ENCODE data around the gene EXOC4.

EXOC4 gene

GRCh38 chr7:133773601-133774000 lies 520.7 kb downstream of the EXOC4 start:
- no peaks in the 10 kb centered on the region for H4K20me1 ChIP-seq (ENCODE audit: insufficient read depth, low read length, poor library complexity, severe bottlenecking)
- no peak for TF ChIP-seq EZH2phosphoT487 (IDR thresholded peaks at IDR 0.05; ENCODE audit: borderline replicate concordance)
- TF ChIP-seq, protein P1, sequence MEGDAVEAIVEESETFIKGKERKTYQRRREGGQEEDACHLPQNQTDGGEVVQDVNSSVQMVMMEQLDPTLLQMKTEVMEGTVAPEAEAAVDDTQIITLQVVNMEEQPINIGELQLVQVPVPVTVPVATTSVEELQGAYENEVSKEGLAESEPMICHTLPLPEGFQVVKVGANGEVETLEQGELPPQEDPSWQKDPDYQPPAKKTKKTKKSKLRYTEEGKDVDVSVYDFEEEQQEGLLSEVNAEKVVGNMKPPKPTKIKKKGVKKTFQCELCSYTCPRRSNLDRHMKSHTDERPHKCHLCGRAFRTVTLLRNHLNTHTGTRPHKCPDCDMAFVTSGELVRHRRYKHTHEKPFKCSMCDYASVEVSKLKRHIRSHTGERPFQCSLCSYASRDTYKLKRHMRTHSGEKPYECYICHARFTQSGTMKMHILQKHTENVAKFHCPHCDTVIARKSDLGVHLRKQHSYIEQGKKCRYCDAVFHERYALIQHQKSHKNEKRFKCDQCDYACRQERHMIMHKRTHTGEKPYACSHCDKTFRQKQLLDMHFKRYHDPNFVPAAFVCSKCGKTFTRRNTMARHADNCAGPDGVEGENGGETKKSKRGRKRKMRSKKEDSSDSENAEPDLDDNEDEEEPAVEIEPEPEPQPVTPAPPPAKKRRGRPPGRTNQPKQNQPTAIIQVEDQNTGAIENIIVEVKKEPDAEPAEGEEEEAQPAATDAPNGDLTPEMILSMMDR (conservative IDR thresholded peaks at IDR 0.05; ENCODE audit: low read length), result no peak

GRCh38 chr7:133775201-133775600 lies 522.3 kb downstream of the EXOC4 start:
- H3K4me2 ChIP-seq (ENCODE audit: low read depth, low read length, poor library complexity, severe bottlenecking), result no peak overlapping the region
- H4K20me1 ChIP-seq (ENCODE audit: insufficient read depth, low read length, poor library complexity, severe bottlenecking), result no peaks in the 10 kb centered on the region
- H3K4me3 ChIP-seq (ENCODE audit: low read length, poor library complexity, severe bottlenecking), result no peak overlapping the region
- H2AFZ ChIP-seq (ENCODE audit: low read length), result no peak overlapping the region
- H3K27me3 ChIP-seq (ENCODE audit: insufficient read depth, low read length, poor library complexity, severe bottlenecking), result no peaks in the 10 kb centered on the region
- H3K4me1 ChIP-seq (ENCODE audit: insufficient read depth, low read length, poor library complexity, severe bottlenecking), result no peaks in the 10 kb centered on the region
- no peak for TF ChIP-seq EZH2phosphoT487 (IDR thresholded peaks at IDR 0.05; ENCODE audit: borderline replicate concordance)
- TF ChIP-seq, protein P1 (conservative IDR thresholded peaks at IDR 0.05; ENCODE audit: low read length), result no peak
- no peak overlapping the region for H3K9ac ChIP-seq (ENCODE audit: low read depth, low read length, poor library complexity, severe bottlenecking)
- no peaks in the 10 kb centered on the region for H3K9me3 ChIP-seq (ENCODE audit: insufficient read depth, low read depth, low read length)
- no peaks in the 10 kb centered on the region for H3F3A ChIP-seq (ENCODE audit: low read depth)
- no peaks in the 10 kb centered on the region for H3K9me2 ChIP-seq (replicated peaks; ENCODE audit: low read depth, low read length)
- H3K36me3 ChIP-seq (ENCODE audit: insufficient read depth, low read length), result no peaks in the 10 kb centered on the region
- no peaks in the 10 kb centered on the region for H3K79me2 ChIP-seq (ENCODE audit: insufficient read depth, low read length)

More at GRCh38 chr7:133773601-133774000, 520.7 kb downstream of the EXOC4 start:
- H3K9me3 ChIP-seq (ENCODE audit: insufficient read depth, low read depth, low read length), result no peaks in the 10 kb centered on the region
- no peak overlapping the region for H3K9ac ChIP-seq (ENCODE audit: low read depth, low read length, poor library complexity, severe bottlenecking)
- no peaks in the 10 kb centered on the region for H3K79me2 ChIP-seq (ENCODE audit: insufficient read depth, low read length)
- no peak overlapping the region for H3K4me3 ChIP-seq (ENCODE audit: low read length, poor library complexity, severe bottlenecking)
- H3K27me3 ChIP-seq (ENCODE audit: insufficient read depth, low read length, poor library complexity, severe bottlenecking), result no peaks in the 10 kb centered on the region
- no peaks in the 10 kb centered on the region for H3K9me2 ChIP-seq (replicated peaks; ENCODE audit: low read depth, low read length)
- H3K4me1 ChIP-seq (ENCODE audit: insufficient read depth, low read length, poor library complexity, severe bottlenecking), result no peaks in the 10 kb centered on the region
- no peaks in the 10 kb centered on the region for H3F3A ChIP-seq (ENCODE audit: low read depth)
- no peak overlapping the region for H3K4me2 ChIP-seq (ENCODE audit: low read depth, low read length, poor library complexity, severe bottlenecking)
- no peaks in the 10 kb centered on the region for H3K36me3 ChIP-seq (ENCODE audit: insufficient read depth, low read length)
- no peak overlapping the region for H2AFZ ChIP-seq (ENCODE audit: low read length)

GRCh38 chr7:133776266-133776665 lies 523.4 kb downstream of the EXOC4 start:
- H3K9me3 ChIP-seq (ENCODE audit: insufficient read depth, low read depth, low read length), result no peaks in the 10 kb centered on the region
- H3K4me2 ChIP-seq (ENCODE audit: low read depth, low read length, poor library complexity, severe bottlenecking), result no peak overlapping the region
- no peaks in the 10 kb centered on the region for H3K27me3 ChIP-seq (ENCODE audit: insufficient read depth, low read length, poor library complexity, severe bottlenecking)
- no peak overlapping the region for H3K4me3 ChIP-seq (ENCODE audit: low read length, poor library complexity, severe bottlenecking)
- no peaks in the 10 kb centered on the region for H3K9me2 ChIP-seq (replicated peaks; ENCODE audit: low read depth, low read length)
- no peaks in the 10 kb centered on the region for H3K79me2 ChIP-seq (ENCODE audit: insufficient read depth, low read length)
- H3K9ac ChIP-seq (ENCODE audit: low read depth, low read length, poor library complexity, severe bottlenecking), result no peak overlapping the region
- no peak overlapping the region for H2AFZ ChIP-seq (ENCODE audit: low read length)
- no peaks in the 10 kb centered on the region for H3F3A ChIP-seq (ENCODE audit: low read depth)
- no peaks in the 10 kb centered on the region for H3K36me3 ChIP-seq (ENCODE audit: insufficient read depth, low read length)
- H3K4me1 ChIP-seq (ENCODE audit: insufficient read depth, low read length, poor library complexity, severe bottlenecking), result no peaks in the 10 kb centered on the region
- TF ChIP-seq, protein P1 (conservative IDR thresholded peaks at IDR 0.05; ENCODE audit: low read length), result no peak
- TF ChIP-seq EZH2phosphoT487 (IDR thresholded peaks at IDR 0.05; ENCODE audit: borderline replicate concordance), result no peak
- no peaks in the 10 kb centered on the region for H4K20me1 ChIP-seq (ENCODE audit: insufficient read depth, low read length, poor library complexity, severe bottlenecking)
